HG03558 (cell line): Measurements from ENCODE around the gene OLAH.
"Not testable (repeated sequence)": the region's sequence is repeated elsewhere in the genome, so short reads cannot be mapped to it uniquely, and the experiment has no call there.

ENCODE experiments used
- ATAC-seq: cut with Tn5 transposase; IDR thresholded peaks from one replicate; pipeline ENCODE4 v1.9.1; 2021; ENCODE audit warnings: moderate number of reproducible peaks; ENCODE audit not compliant: unreplicated experiment; ENCODE audit errors: extremely low read depth

The OLAH gene

GRCh38 chr10:15043674-15044073, at the start of gene OLAH:
OLAH (plus strand) TSS chr10:15043943; CDS start chr10:15047289, 3,346 bp downstream.
- no peak for ATAC-seq

GRCh38 chr10:14995964-14996565, 47.7 kb upstream of the OLAH start:
- ATAC-seq: no peak

- not testable (repeated sequence) for ATAC-seq
Observed at GRCh38 chr10:15013530-15013929, 30.2 kb upstream of the OLAH start.

- no peak for ATAC-seq
Observed at GRCh38 chr10:15015451-15015850, 28.3 kb upstream of the OLAH start.

- ATAC-seq: not testable (repeated sequence)
Observed at GRCh38 chr10:15020966-15021365, 22.8 kb upstream of the OLAH start.

GRCh38 chr10:15023079-15023478, 20.7 kb upstream of the OLAH start:
- ATAC-seq: not testable (repeated sequence)

- ATAC-seq: peak; percentile 62
Observed at GRCh38 chr10:15024017-15025004, 19.4 kb upstream of the OLAH start.

GRCh38 chr10:15025040-15025439, 18.7 kb upstream of the OLAH start:
- ATAC-seq: not testable (repeated sequence)

GRCh38 chr10:15027741-15028140, 16.0 kb upstream of the OLAH start:
- ATAC-seq: no peak

GRCh38 chr10:15035385-15036301, 8.1 kb upstream of the OLAH start:
- no peak for ATAC-seq

GRCh38 chr10:15037691-15038090, 6.1 kb upstream of the OLAH start:
- no peak for ATAC-seq

- no peak for ATAC-seq
Observed at GRCh38 chr10:15038416-15038815, 5.3 kb upstream of the OLAH start.

- no peak for ATAC-seq
Observed at GRCh38 chr10:15045380-15045779, 1.6 kb downstream of the OLAH start.

- ATAC-seq: no peak
Observed at GRCh38 chr10:15046626-15047025, 2.9 kb downstream of the OLAH start.

- no peak for ATAC-seq
Observed at GRCh38 chr10:15049533-15049932, 5.8 kb downstream of the OLAH start.

- ATAC-seq: no peak
Observed at GRCh38 chr10:15052121-15052520, 8.4 kb downstream of the OLAH start.

- no peak for ATAC-seq
Observed at GRCh38 chr10:15053061-15053460, 9.3 kb downstream of the OLAH start.

GRCh38 chr10:15058689-15059088, 14.9 kb downstream of the OLAH start:
- ATAC-seq: no peak

GRCh38 chr10:15059914-15060313, 16.2 kb downstream of the OLAH start:
- no peak for ATAC-seq

GRCh38 chr10:15060638-15061037, 16.9 kb downstream of the OLAH start:
- ATAC-seq: no peak
